H1 (cell line): ENCODE measurements around the gene PPAT. TPM values are rescaled to one million over a fixed set of nuclear protein-coding genes. Genes with fewer than 3 reads are reported as not detected.

Source experiments
- CTCF ChIA-PET: fragments of 300-600 bp; sonication (Branson Sonifier 250); formaldehyde crosslinking; loops from one replicate; lab custom pipeline; 2021; ENCODE audit not compliant: partially characterized antibody; lab: Charles Lee
- POLR2A ChIA-PET: fragments of 300-600 bp; sonication (Branson Sonifier 250); formaldehyde crosslinking; loops from one replicate; lab custom pipeline; 2021; ENCODE audit warnings: inconsistent platforms; ENCODE audit not compliant: partially characterized antibody; lab: Charles Lee
- DNase-seq, 2 experiments: peaks; one replicate each; pipeline versions ENCODE4 v3.0.0 to v3.0.0-alpha.2; 2010 to 2022; ENCODE audit warnings: low spot score in 2 of 2, low read depth in 1 of 2, mixed read lengths in 1 of 2
- FAIRE-seq: peaks from 2 replicates; lab custom pipeline; 2011; peaks lifted over from hg19 to GRCh38; lab: Jason Lieb, UNC
- H2AFZ ChIP-seq: 2 replicates; pipeline ENCODE4 v1.8.1; 2012; ENCODE audit warnings: low read length, inconsistent platforms
- H2AK5ac ChIP-seq: 2 replicates; pipeline ENCODE4 v1.6.1; 2013; ENCODE audit warnings: low read depth, low read length
- H2BK120ac ChIP-seq: replicated peaks from 2 replicates; pipeline ENCODE3; 2013; ENCODE audit warnings: low read depth, low read length, inconsistent platforms
- H2BK12ac ChIP-seq: 2 replicates; pipeline ENCODE4 v1.6.1; 2013; ENCODE audit warnings: low read depth, low read length
- H2BK15ac ChIP-seq: 2 replicates; pipeline ENCODE4 v1.6.1; 2013; ENCODE audit warnings: low read length
- H2BK20ac ChIP-seq: 2 replicates; pipeline ENCODE4 v1.6.1; 2013; ENCODE audit warnings: low read length
- H2BK5ac ChIP-seq: 2 replicates; pipeline ENCODE4 v1.6.1; 2013; ENCODE audit warnings: low read depth, low read length
- H3K14ac ChIP-seq: 2 replicates; pipeline ENCODE4 v1.6.1; 2013; ENCODE audit warnings: inconsistent platforms; ENCODE audit not compliant: insufficient read length
- H3K18ac ChIP-seq: 2 replicates; pipeline ENCODE4 v1.6.1; 2013; ENCODE audit warnings: low read length; ENCODE audit errors: extremely low read depth
- H3K23ac ChIP-seq: 2 replicates; pipeline ENCODE4 v1.6.1; 2013; ENCODE audit warnings: inconsistent platforms; ENCODE audit not compliant: insufficient read length
- H3K23me2 ChIP-seq: 2 replicates; pipeline ENCODE4 v1.6.1; 2013; ENCODE audit warnings: low read depth, low read length
- H3K27ac ChIP-seq: 2 replicates; pipeline ENCODE4 v1.6.1; 2011; ENCODE audit warnings: low read depth, low read length, inconsistent platforms
- H3K27me3 ChIP-seq, 4 experiments: replicated peaks in 1 of 4; 1 replicate in 1 of 4; 2 replicates in 3 of 4; pipeline versions ENCODE4 v1.6.1 to v1.8.1; 2011 to 2013; ENCODE audit warnings: low read length in 3 of 4, mild to moderate bottlenecking in 3 of 4, inconsistent platforms in 2 of 4, mixed read lengths in 2 of 4, moderate library complexity in 1 of 4; ENCODE audit not compliant: control insufficient read depth in 3 of 4, insufficient read depth in 3 of 4; ENCODE audit errors: extremely low read depth in 1 of 4
- H3K36me3 ChIP-seq, 4 experiments: 2 replicates each; pipeline versions ENCODE4 v1.6.1 to v1.8.1; 2011 to 2013; ENCODE audit warnings: mild to moderate bottlenecking in 4 of 4, low read length in 3 of 4, moderate library complexity in 2 of 4, control low read depth in 1 of 4, inconsistent platforms in 1 of 4; ENCODE audit not compliant: insufficient read depth in 4 of 4, control insufficient read depth in 2 of 4
- H3K4ac ChIP-seq: replicated peaks from 2 replicates; pipeline ENCODE3; 2013; ENCODE audit warnings: low read length, low read depth, mixed read lengths, inconsistent platforms; ENCODE audit not compliant: insufficient read length
- H3K4me1 ChIP-seq, 4 experiments: replicated peaks in 1 of 4; 1 replicate in 1 of 4; 2 replicates in 3 of 4; pipeline versions ENCODE4 v1.6.1 to v1.8.1; 2011 to 2013; ENCODE audit warnings: low read length in 3 of 4, inconsistent platforms in 2 of 4, mixed read lengths in 1 of 4; ENCODE audit not compliant: insufficient read depth in 4 of 4, control insufficient read depth in 3 of 4
- H3K4me2 ChIP-seq, 2 experiments: 2 replicates each; pipeline versions ENCODE4 v1.6.1 to v1.8.1; 2011 to 2013; ENCODE audit warnings: low read depth in 2 of 2, low read length in 2 of 2, control low read depth in 1 of 2, inconsistent platforms in 1 of 2, mild to moderate bottlenecking in 1 of 2; ENCODE audit not compliant: insufficient read depth in 1 of 2
- H3K4me3 ChIP-seq, 4 experiments: fragments of 200-600, 300-600 bp in 1 of 4; sonication (generic), shearing (Covaris generic), sonication (Bioruptor Twin) in 1 of 4; 2 replicates each; pipeline versions ENCODE4 v1.5.1 to v1.8.1; 2011 to 2016; ENCODE audit warnings: low read length in 4 of 4, low read depth in 3 of 4, control low read depth in 2 of 4, inconsistent platforms in 2 of 4, mild to moderate bottlenecking in 2 of 4, mixed read lengths in 1 of 4, moderate library complexity in 1 of 4; ENCODE audit not compliant: insufficient read depth in 2 of 4; ENCODE audit errors: extremely low read depth in 1 of 4
- H3K56ac ChIP-seq: replicated peaks from 2 replicates; pipeline ENCODE3; 2013; ENCODE audit warnings: low read depth, mild to moderate bottlenecking, mixed read lengths, low read length, inconsistent platforms; ENCODE audit not compliant: insufficient read length
- H3K79me1 ChIP-seq: 2 replicates; pipeline ENCODE4 v1.6.1; 2013; ENCODE audit warnings: low read depth, low read length, control low read depth
- H3K79me2 ChIP-seq, 2 experiments: 2 replicates each; pipeline versions ENCODE4 v1.6.1 to v1.8.1; 2012 to 2013; ENCODE audit warnings: low read length in 2 of 2, mild to moderate bottlenecking in 2 of 2, inconsistent platforms in 1 of 2; ENCODE audit not compliant: insufficient read depth in 2 of 2, control insufficient read depth in 1 of 2
- H3K9ac ChIP-seq, 4 experiments: replicated peaks in 1 of 4; 1 replicate in 1 of 4; 2 replicates in 3 of 4; pipeline versions ENCODE4 v1.6.1 to v1.8.1; 2011 to 2013; ENCODE audit warnings: low read depth in 3 of 4, low read length in 3 of 4, control low read depth in 2 of 4, mild to moderate bottlenecking in 2 of 4, moderate library complexity in 2 of 4, inconsistent platforms in 1 of 4; ENCODE audit errors: extremely low read depth in 1 of 4
- H3K9me3 ChIP-seq, 2 experiments: 2 replicates each; pipeline versions ENCODE4 v1.6.1 to v1.8.1; 2012 to 2013; ENCODE audit warnings: mild to moderate bottlenecking in 2 of 2, moderate library complexity in 2 of 2, control low read depth in 1 of 2, inconsistent platforms in 1 of 2, low read depth in 1 of 2, low read length in 1 of 2, mixed read lengths in 1 of 2; ENCODE audit not compliant: insufficient read depth in 2 of 2
- H4K20me1 ChIP-seq, 2 experiments: replicated peaks in 1 of 2; 2 replicates each; pipeline versions ENCODE3 to v1.8.1; 2011 to 2013; ENCODE audit warnings: inconsistent platforms in 2 of 2, low read length in 2 of 2, mild to moderate bottlenecking in 1 of 2; ENCODE audit not compliant: insufficient read depth in 2 of 2, control insufficient read depth in 1 of 2
- H4K5ac ChIP-seq: 2 replicates; pipeline ENCODE4 v1.6.1; 2013; ENCODE audit warnings: low read length, low read depth, mixed read lengths, inconsistent platforms; ENCODE audit not compliant: insufficient read length
- H4K8ac ChIP-seq: 2 replicates; pipeline ENCODE4 v1.8.0; 2013; ENCODE audit warnings: mild to moderate bottlenecking, moderate library complexity, low read length, inconsistent platforms; ENCODE audit not compliant: insufficient read depth; ENCODE audit errors: extremely low read depth
- H4K91ac ChIP-seq: replicated peaks from 2 replicates; pipeline ENCODE3; 2013; ENCODE audit warnings: low read length, mixed read lengths, inconsistent platforms; ENCODE audit not compliant: insufficient read length
- CREB1 ChIP-seq: IDR thresholded peaks from 2 replicates; pipeline ENCODE4 v1.6.1; 2012; ENCODE audit warnings: inconsistent platforms
- CTCF ChIP-seq, 3 experiments: IDR thresholded peaks; 1 replicate in 2 of 3; 2 replicates in 1 of 3; pipeline versions ENCODE4 v1.5.1 to v1.6.1; 2011; ENCODE audit warnings: low read length in 3 of 3, mild to moderate bottlenecking in 3 of 3, inconsistent platforms in 2 of 3, low read depth in 1 of 3, moderate library complexity in 1 of 3; ENCODE audit not compliant: insufficient read depth in 1 of 3; ENCODE audit errors: control extremely low read depth in 1 of 3
- HDAC2 ChIP-seq, 2 experiments: fragments of 300-600 bp in 1 of 2; sonication (generic) in 1 of 2; IDR thresholded peaks; 2 replicates each; pipeline ENCODE4 v1.6.1; 2011 to 2012; ENCODE audit warnings: low read depth in 2 of 2, low read length in 2 of 2, mild to moderate bottlenecking in 2 of 2, moderate library complexity in 2 of 2, borderline replicate concordance in 1 of 2, inconsistent platforms in 1 of 2
- KDM1A ChIP-seq: fragments of 200-600, 300-600 bp; sonication (generic); IDR thresholded peaks from 2 replicates; pipeline ENCODE4 v1.7.1; 2016; ENCODE audit warnings: mild to moderate bottlenecking, low read length, borderline replicate concordance
- KDM4A ChIP-seq: IDR thresholded peaks from one replicate; pipeline ENCODE4 v1.7.1; 2012; ENCODE audit warnings: low read depth, mild to moderate bottlenecking, moderate library complexity, low read length, inconsistent platforms; ENCODE audit not compliant: severe bottlenecking
- RAD21 ChIP-seq, 2 experiments: IDR thresholded peaks in 1 of 2; conservative IDR thresholded peaks in 1 of 2; 2 replicates each; pipeline ENCODE4 v1.6.1; 2011; ENCODE audit warnings: low read depth in 2 of 2, low read length in 2 of 2, improper control_type of control experiment in 1 of 2, inconsistent platforms in 1 of 2, mild to moderate bottlenecking in 1 of 2, moderate library complexity in 1 of 2
- RXRA ChIP-seq: IDR thresholded peaks from 2 replicates; pipeline ENCODE4 v1.6.1; 2011; ENCODE audit warnings: low read depth, mild to moderate bottlenecking, low read length, moderate library complexity; ENCODE audit not compliant: insufficient read depth
- TAF7 ChIP-seq: optimal IDR thresholded peaks from 2 replicates; pipeline ENCODE3; 2011; ENCODE audit warnings: low read depth, mild to moderate bottlenecking, inconsistent platforms, low read length, moderate library complexity, borderline replicate concordance
- YY1 ChIP-seq: IDR thresholded peaks from 2 replicates; pipeline ENCODE4 v1.6.1; 2011; ENCODE audit warnings: low read depth, mild to moderate bottlenecking, low read length
- ZNF274 ChIP-seq: IDR thresholded peaks from 2 replicates; pipeline ENCODE4 v1.7.0; 2012; ENCODE audit warnings: low read length, borderline replicate concordance; ENCODE audit errors: extremely low read depth
- WGBS, 2 experiments: shearing (Covaris generic) in 1 of 2; methylation state at CpG; one replicate each; pipeline versions ENCODE4 v1.1.6 to v1.1.7; 2013 to 2015; ENCODE audit warnings: low lambda C conversion rate in 2 of 2, mixed read lengths in 2 of 2, inconsistent platforms in 1 of 2, low coverage in 1 of 2, missing lambda C conversion rate in 1 of 2; ENCODE audit not compliant: insufficient replicate concordance in 2 of 2, insufficient coverage in 1 of 2, insufficient read length in 1 of 2; ENCODE audit errors: extremely low coverage in 1 of 2, missing lambda C conversion rate in 1 of 2; 5-methylcytosine and 5-hydroxymethylcytosine counted together
- polyA plus RNA-seq, 7 experiments: library from polyadenylated mRNA; depleted of rRNA in 3 of 7; stranded (reverse) in 5 of 7; unstranded in 2 of 7; fragments of >200 nt in 5 of 7; fragments of 200-250 nt in 2 of 7; gene quantifications; 1 replicate in 5 of 7; 2 replicates in 1 of 7; 4 replicates in 1 of 7; pipeline versions ENCODE4 v1.2.1 to v1.2.3, GENCODE V29; 2011 to 2013; ENCODE audit warnings: missing spikeins in 2 of 7, mixed read lengths in 2 of 7
- total RNA-seq: library from RNA; stranded (reverse); fragmentation: NEBNext Ultra II Directional; extraction: Animal tissue kit (Norgen Biotek cat#: 25700); gene quantifications from 2 replicates; pipeline ENCODE4 v1.2.1, GENCODE V29; 2021

PPAT gene
- total and polyA plus RNA-seq, 2 of the 8 experiments (the other 6 are each of a cell fraction or from before 2014, with no cell fraction given), result 24.5 to 104 TPM

GRCh38 chr4:56426273-56426672 lies 9.1 kb downstream of the PPAT start:
- Histone ChIP-seq H3K23ac (no peak overlapping the region), H3K27ac (no peak overlapping the region), H3K56ac (no peak overlapping the region), H3K36me3 (peaks cover 0 to 18% (median 9%) of the 10 kb centered on the region in 4 experiments; a peak in 4 of 8 replicates), H3K14ac (no peak overlapping the region), H2BK15ac (no peak overlapping the region), H2BK5ac (no peak overlapping the region), H3K79me2 (peaks cover 15 to 100% of the 10 kb centered on the region in 2 experiments), H3K18ac (no peak overlapping the region), H3K4me2 (no peak overlapping the region), H2AK5ac (no peak overlapping the region), H3K27me3 (no peaks in the 10 kb centered on the region), H2BK120ac (no peak overlapping the region), H2BK12ac (no peak overlapping the region), H4K5ac (no peak overlapping the region), H2BK20ac (no peak overlapping the region), H2AFZ (no peak overlapping the region), H3K4me1 (peaks cover 0 to 4% (median 0%) of the 10 kb centered on the region in 4 experiments; a peak in 2 of 7 replicates), H3K9ac (no peak overlapping the region), H3K79me1 (no peaks in the 10 kb centered on the region), H4K8ac (no peak overlapping the region), H3K9me3 (peaks cover 0 to 3% of the 10 kb centered on the region in 2 experiments; a peak in 2 of 4 replicates), H3K4me3 (no peak overlapping the region), H3K23me2 (no peaks in the 10 kb centered on the region), H4K20me1 (peaks cover 7 to 12% of the 10 kb centered on the region in 2 experiments), H4K91ac (no peak overlapping the region), H3K4ac (no peak overlapping the region)
- ChIA-PET POLR2A (interaction anchor here (0.9 to 10.3 kb wide), 3 partner anchors 11 to 18 kb away, joined by 3 to 96 read pairs (median 3); partner anchors contain the start of genes PAICS and PPAT), CTCF (interaction anchor here (1.0 kb wide), 1 partner anchor 15 kb away, joined by 4 read pairs; no protein-coding TSS in a partner anchor)
- WGBS, 2 experiments, result 95% methylated on average over 6 of the region's 6 CpGs; no CpG with 5 or more reads in 1 of the 2 experiments
- FAIRE-seq (no peak), DNase-seq (no peak)
- TF ChIP-seq HDAC2 (IDR thresholded peaks at IDR 0.05; ENCODE audit: borderline replicate concordance in 1 of 2, low read depth in 2 of 2, low read length in 2 of 2), result no peak
- TF ChIP-seq KDM4A, result no peak
- no peak for TF ChIP-seq KDM1A
- TF ChIP-seq ZNF274, result no peak
- TF ChIP-seq CREB1, result no peak
- TF ChIP-seq RXRA, result no peak
- TF ChIP-seq CTCF (IDR thresholded peaks at IDR 0.05; ENCODE audit: control extremely low read depth in 1 of 3, insufficient read depth in 1 of 3, low read depth in 1 of 3, low read length in 3 of 3), result no peak
- TF ChIP-seq YY1, result no peak
- TF ChIP-seq TAF7, result no peak
- no peak for TF ChIP-seq RAD21 (IDR thresholded peaks at IDR 0.05 in 1 of 2, conservative IDR thresholded peaks at IDR 0.05 in 1 of 2; ENCODE audit: low read depth in 2 of 2, low read length in 2 of 2)
